HFF-Myc (cell line): ENCODE data around the gene LAMTOR2.

ENCODE experiments used
- DNase-seq: peaks from one replicate; pipeline ENCODE4 v3.0.0-alpha.2; 2011; ENCODE audit warnings: low read depth; ENCODE audit errors: extremely low read depth
- H3K4me3 ChIP-seq: replicated peaks from 2 replicates; pipeline ENCODE4 v1.5.1; 2011; ENCODE audit warnings: low read depth, mild to moderate bottlenecking, control low read depth, low read length
- TF ChIP-seq, protein P1 (sequence below): IDR thresholded peaks from 2 replicates; pipeline ENCODE4 v1.5.1; 2012; ENCODE audit warnings: mild to moderate bottlenecking, low read depth, low read length, control low read depth; ENCODE audit errors: missing control alignments

The LAMTOR2 gene

DNA sequence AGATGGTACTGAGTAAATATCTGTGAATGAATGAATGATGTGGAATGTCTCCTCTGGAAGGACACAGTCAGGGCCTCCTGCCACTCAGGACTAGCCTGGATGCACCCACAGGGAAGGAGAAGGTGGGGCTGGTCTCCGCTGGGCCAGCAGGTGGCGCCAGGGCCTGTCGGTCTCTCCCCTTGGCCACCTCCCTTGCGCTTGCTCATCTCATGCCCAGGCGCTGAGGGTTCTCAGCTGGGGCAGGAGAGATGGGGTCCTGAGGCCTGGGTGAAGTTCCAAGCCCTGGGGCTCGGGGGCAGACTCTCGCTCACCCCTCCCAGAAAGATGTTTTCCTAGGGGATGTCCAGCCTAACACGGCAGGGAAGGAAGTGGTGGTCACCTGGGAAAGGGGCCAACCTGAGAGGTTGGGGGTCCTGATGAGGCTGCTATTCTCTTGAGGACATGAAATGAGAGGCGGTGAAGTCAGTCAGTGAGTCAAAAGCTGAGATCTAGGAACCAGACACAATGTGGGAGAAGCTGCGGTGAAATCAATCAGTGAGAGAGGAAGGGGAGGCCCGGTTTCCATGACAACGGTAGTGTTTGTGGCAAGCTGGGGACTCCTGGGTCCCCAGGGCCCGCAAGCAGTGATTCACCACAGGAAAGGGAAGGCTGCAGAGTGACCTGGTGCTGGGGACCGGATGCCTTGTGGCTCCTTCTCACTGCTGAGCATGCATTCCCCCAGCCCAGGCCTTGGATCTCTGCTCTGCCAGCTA lies 42.2 kb downstream of the LAMTOR2 start:
- H3K4me3 ChIP-seq: no peak overlapping the region
- no peak for DNase-seq
- TF ChIP-seq, protein P1, sequence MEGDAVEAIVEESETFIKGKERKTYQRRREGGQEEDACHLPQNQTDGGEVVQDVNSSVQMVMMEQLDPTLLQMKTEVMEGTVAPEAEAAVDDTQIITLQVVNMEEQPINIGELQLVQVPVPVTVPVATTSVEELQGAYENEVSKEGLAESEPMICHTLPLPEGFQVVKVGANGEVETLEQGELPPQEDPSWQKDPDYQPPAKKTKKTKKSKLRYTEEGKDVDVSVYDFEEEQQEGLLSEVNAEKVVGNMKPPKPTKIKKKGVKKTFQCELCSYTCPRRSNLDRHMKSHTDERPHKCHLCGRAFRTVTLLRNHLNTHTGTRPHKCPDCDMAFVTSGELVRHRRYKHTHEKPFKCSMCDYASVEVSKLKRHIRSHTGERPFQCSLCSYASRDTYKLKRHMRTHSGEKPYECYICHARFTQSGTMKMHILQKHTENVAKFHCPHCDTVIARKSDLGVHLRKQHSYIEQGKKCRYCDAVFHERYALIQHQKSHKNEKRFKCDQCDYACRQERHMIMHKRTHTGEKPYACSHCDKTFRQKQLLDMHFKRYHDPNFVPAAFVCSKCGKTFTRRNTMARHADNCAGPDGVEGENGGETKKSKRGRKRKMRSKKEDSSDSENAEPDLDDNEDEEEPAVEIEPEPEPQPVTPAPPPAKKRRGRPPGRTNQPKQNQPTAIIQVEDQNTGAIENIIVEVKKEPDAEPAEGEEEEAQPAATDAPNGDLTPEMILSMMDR: peak; percentile 99

DNA sequence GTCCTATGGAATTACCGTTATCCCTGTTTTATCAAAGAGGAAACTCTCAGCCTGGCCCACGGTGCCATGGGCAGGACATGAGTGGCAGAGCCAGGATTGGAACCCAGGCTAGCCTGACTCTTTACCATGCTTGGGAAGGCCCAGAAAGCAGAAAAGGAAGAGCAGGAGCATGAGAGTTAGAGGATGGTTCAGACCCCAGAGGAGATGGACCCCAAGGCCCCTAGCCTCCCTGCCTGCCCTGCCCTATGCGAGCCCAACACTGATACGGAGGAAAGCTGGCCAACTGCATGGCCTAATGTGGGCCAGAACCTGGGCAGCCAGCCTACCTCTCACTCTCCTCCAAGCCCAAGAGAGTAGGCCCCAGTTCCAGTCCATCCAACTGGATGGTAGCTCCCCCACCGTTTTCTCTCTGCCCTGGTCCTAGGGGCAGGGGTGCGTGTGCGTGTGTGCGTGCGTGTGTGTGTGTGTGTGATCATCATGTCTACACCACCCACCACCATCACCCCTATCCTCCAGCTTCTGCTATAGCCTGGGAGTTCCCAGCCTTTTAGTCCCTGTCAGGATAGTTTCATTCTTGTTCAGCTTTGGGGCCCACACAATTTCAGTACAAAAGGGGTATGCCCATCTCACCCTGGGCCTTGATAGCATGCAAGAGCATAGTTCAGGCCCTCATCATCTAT lies 43.1 kb downstream of the LAMTOR2 start:
- DNase-seq: no peak
- no peak overlapping the region for H3K4me3 ChIP-seq
- TF ChIP-seq, protein P1: no peak

DNA sequence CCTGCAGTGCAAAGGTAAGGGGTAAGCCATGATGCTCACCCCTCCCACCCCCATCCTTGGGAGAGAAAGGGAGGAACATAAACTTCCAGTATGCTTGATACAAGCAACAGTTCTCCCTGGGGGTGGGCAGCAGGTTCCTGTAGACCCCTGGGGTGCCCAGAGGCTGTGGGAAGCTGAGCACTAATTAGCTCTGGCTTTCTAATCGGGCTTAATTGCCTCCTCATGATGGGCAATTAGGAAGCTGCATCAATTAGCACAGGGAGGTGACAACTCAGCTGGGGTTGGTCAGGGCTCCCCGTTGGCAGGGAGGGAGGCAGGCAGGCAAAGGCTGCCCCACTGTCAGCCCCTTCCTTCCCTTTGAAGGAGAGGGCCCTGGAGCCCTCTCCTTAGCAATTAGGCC lies 44.2 kb downstream of the LAMTOR2 start:
- H3K4me3 ChIP-seq: no peak overlapping the region
- TF ChIP-seq, protein P1: no peak
- DNase-seq: no peak

DNA sequence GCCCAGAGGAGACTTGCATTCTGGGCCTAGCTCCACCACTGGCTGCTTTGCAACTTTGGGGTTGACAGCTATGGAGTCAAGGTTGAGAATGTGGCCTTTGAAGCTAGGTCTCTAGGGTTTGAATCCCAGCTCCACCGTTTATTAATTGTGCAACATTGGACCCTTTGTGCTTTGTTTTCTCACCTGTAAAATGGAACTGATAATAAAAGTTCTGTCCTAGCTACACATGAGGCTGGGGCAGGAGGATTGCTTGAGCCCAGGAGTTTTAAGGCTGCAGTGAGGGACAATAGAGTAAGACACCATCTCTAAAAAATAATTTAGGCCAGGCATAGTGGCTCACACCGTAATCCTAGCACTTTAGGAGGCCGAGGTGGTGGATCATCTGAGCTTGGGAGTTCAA lies 44.7 kb downstream of the LAMTOR2 start:
- TF ChIP-seq, protein P1: no peak
- H3K4me3 ChIP-seq: no peak overlapping the region
- no peak for DNase-seq

DNA sequence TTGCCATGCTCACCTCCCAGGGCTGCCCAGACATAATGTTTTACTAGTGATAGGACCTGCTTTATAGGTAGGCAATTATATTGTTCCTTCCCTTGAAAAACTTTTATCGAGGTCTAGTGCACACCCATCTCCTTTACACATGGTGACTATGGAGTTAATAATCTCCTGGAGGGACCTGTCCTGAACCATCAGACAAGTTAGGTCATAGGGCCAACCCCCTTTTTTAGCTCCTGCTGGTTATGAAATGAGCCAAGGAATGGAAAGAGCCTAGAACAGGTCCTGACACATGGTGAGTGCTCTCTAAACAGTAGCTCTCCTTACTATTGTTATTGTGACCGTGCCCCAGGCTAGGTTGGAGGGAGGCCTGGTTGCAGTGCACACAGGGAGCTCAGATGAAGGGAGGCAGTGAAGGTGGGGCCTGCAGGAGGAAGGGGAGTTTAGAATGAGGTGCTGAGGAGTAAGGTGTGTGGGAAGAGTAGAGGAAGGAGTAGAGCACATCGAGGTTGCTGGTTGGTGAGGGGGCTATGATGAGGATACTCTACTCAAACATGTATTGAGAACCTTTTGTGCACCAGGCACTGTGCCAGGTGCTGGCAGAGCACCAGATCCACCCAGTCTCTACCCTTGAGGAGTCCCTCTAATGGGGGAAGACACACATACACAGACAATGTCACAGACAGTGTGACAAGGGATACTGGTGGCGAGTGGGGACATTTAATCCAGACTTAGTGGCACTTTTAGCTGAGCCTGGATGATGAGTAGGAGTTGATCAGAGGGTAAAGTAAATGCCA lies 45.8 kb downstream of the LAMTOR2 start:
- H3K4me3 ChIP-seq: no peak overlapping the region
- DNase-seq: no peak
- TF ChIP-seq, protein P1: no peak

DNA sequence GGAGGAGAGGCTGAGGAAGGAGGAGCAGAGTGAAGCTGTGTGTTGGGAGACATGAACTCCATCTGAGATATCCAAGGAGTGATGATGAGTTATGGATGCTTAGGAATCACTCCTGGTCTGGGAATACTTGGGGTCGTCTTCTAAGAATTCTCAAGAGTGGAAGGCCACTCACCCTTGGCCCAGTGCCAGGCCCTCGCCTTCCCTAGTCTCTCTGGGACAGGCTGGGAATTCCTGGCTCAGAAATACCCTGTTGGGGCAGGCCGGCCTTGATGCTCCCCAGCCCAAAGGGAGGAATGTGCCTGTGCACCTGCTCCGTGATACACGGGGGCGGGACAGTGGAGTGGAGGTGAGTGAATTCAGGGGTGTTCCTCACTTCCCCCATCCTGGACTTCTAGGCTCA lies 47.3 kb downstream of the LAMTOR2 start:
- no peak for DNase-seq
- TF ChIP-seq, protein P1: no peak
- H3K4me3 ChIP-seq: no peak overlapping the region
